ENCODE results near the gene TSPAN8.

TSPAN8 gene

GRCh38 chr12:71092290-71092689, 65.5 kb downstream of the TSPAN8 start:
- H3K36me3 ChIP-seq (ENCODE audit: control insufficient read depth in 2 of 2, insufficient read depth in 1 of 2, low read length in 2 of 2): no peaks in the 10 kb centered on the region
- TF ChIP-seq ZBTB17 (tag by site-specific recombination; IDR thresholded peaks at IDR 0.05): no peak
- no peak for TF ChIP-seq ZNF366 (tag by site-specific recombination; conservative IDR thresholded peaks at IDR 0.05)
- TF ChIP-seq ZNF701 (tag by site-specific recombination; IDR thresholded peaks at IDR 0.05): no peak
- TF ChIP-seq ZNF362 (tag by site-specific recombination; IDR thresholded peaks at IDR 0.05): no peak
- TF ChIP-seq ZNF660 (tag by site-specific recombination; IDR thresholded peaks at IDR 0.05): no peak
- no peak for TF ChIP-seq ZNF132 (tag by site-specific recombination; IDR thresholded peaks at IDR 0.05; ENCODE audit: borderline replicate concordance)
- no peak for TF ChIP-seq ZNF785 (tag by site-specific recombination; IDR thresholded peaks at IDR 0.05)
- TF ChIP-seq ZBTB26 (tag by site-specific recombination; optimal IDR thresholded peaks at IDR 0.05): no peak
- H3K9me3 ChIP-seq (ENCODE audit: control insufficient read depth, insufficient read depth, low read depth, low read length): no peaks in the 10 kb centered on the region
- H3K4me1 ChIP-seq (ENCODE audit: control insufficient read depth, insufficient read depth, low read length): no peaks in the 10 kb centered on the region
- H3K27ac ChIP-seq (ENCODE audit: extremely low read depth, low read depth, low read length): no peak overlapping the region
- ChIA-PET POLR2A (no interaction called here), CTCF (no interaction called here)
- H3K4me3 ChIP-seq (ENCODE audit: low read depth, low read length): no peak overlapping the region

- no peaks in the 10 kb centered on the region for H3K36me3 ChIP-seq (ENCODE audit: control insufficient read depth in 2 of 2, insufficient read depth in 1 of 2, low read length in 2 of 2)
- no peaks in the 10 kb centered on the region for H3K9me3 ChIP-seq (ENCODE audit: control insufficient read depth, insufficient read depth, low read depth, low read length)
- ChIA-PET POLR2A (no interaction called here), CTCF (no interaction called here)
- H3K4me3 ChIP-seq (ENCODE audit: low read depth, low read length): no peak overlapping the region
- no peaks in the 10 kb centered on the region for H3K4me1 ChIP-seq (ENCODE audit: control insufficient read depth, insufficient read depth, low read length)
- H3K27ac ChIP-seq (ENCODE audit: extremely low read depth, low read depth, low read length): no peak overlapping the region
- TF ChIP-seq ZNF571 (tag by site-specific recombination; IDR thresholded peaks at IDR 0.05) (no peak), GFI1B (tag by site-specific recombination; IDR thresholded peaks at IDR 0.05) (no peak), SALL2 (tag by site-specific recombination; IDR thresholded peaks at IDR 0.05; ENCODE audit: borderline replicate concordance) (no peak), ZNF658 (tag by site-specific recombination; IDR thresholded peaks at IDR 0.05) (no peak), ZNF266 (tag by site-specific recombination; IDR thresholded peaks at IDR 0.05; ENCODE audit: low read depth) (no peak), ZBTB8A (tag by site-specific recombination; IDR thresholded peaks at IDR 0.05) (no peak), PRDM1 (tag by site-specific recombination; IDR thresholded peaks at IDR 0.05) (no peak), ZNF514 (tag by site-specific recombination; IDR thresholded peaks at IDR 0.05) (no peak), ZNF677 (tag by site-specific recombination; IDR thresholded peaks at IDR 0.05) (no peak), ZNF157 (tag by site-specific recombination; IDR thresholded peaks at IDR 0.05) (no peak), ZNF202 (tag by site-specific recombination; IDR thresholded peaks at IDR 0.05; ENCODE audit: borderline replicate concordance) (no peak), ZNF280D (tag by site-specific recombination; IDR thresholded peaks at IDR 0.05) (no peak), GLIS2 (tag by site-specific recombination; IDR thresholded peaks at IDR 0.05) (no peak), ZSCAN23 (tag by site-specific recombination; IDR thresholded peaks at IDR 0.05) (no peak), ZBTB48 (tag by site-specific recombination; IDR thresholded peaks at IDR 0.05) (no peak), ZNF692 (tag by site-specific recombination; IDR thresholded peaks at IDR 0.05) (no peak), INSM2 (tag by site-specific recombination; IDR thresholded peaks at IDR 0.05) (no peak), ELK4 (IDR thresholded peaks at IDR 0.05; ENCODE audit: borderline replicate concordance, low read depth, low read length) (no peak)
These were observed 66.8 kb downstream of the TSPAN8 start for GRCh38 chr12:71090971-71091370.

Data from HEK293 (cell line).